Activated T-helper 2 cell treated with anti-CD3 and anti-CD28 coated beads, Interferon-gamma antibody, Interleukin-2, Interleukin-4, amounts not matched to agents 10 μg/mL and 5 μg/mL and 100 μg/mL, durations not matched to agents 14 hours and 24 hours and 36 hours (primary cell): ENCODE measurements around the gene HS3ST3B1. TPM values are rescaled to one million over a fixed set of nuclear protein-coding genes. Genes with fewer than 3 reads are reported as not detected.

Experiments used
- DNase-seq: peaks from one replicate; pipeline ENCODE4 v3.0.0; 2021; ENCODE audit warnings: low spot score
- H3K27ac Mint-ChIP-seq: one replicate; pipeline ENCODE4 v1.8.0; 2021; ENCODE audit warnings: mixed read lengths
- H3K27me3 Mint-ChIP-seq: one replicate; pipeline ENCODE4 v1.8.0; 2021; ENCODE audit warnings: low read depth, mixed read lengths
- H3K36me3 Mint-ChIP-seq: one replicate; pipeline ENCODE4 v1.8.0; 2021; ENCODE audit warnings: low read depth, mixed read lengths
- H3K4me1 Mint-ChIP-seq: one replicate; pipeline ENCODE4 v1.8.0; 2021; ENCODE audit warnings: low read depth, mixed read lengths
- H3K4me3 Mint-ChIP-seq: one replicate; pipeline ENCODE4 v1.8.0; 2021; ENCODE audit warnings: low read depth, mild to moderate bottlenecking, moderate library complexity, mixed read lengths
- H3K9me3 Mint-ChIP-seq: one replicate; pipeline ENCODE4 v1.8.0; 2021; ENCODE audit warnings: mixed read lengths
- intact Hi-C: fragments of 100-400 bp; cut with micrococcal nuclease; formaldehyde crosslinking; loops from one replicate; pipeline ENCODE4 v1.15.1; 2023
- total RNA-seq: library from RNA; stranded (reverse); gene quantifications from 2 replicates; pipeline ENCODE4 v1.2.3, GENCODE V29; 2022

The HS3ST3B1 gene
- total RNA-seq = 8.6 and 9.8 TPM in 2 replicates

- Mint-ChIP-seq H3K9me3 (no peaks in the 10 kb centered on the region), H3K27ac (peak within 1 kb of the TSS; percentile 92), H3K27me3 (peaks cover 32% of the 10 kb centered on the region), H3K4me3 (peak within 1 kb of the TSS; percentile 87), H3K36me3 (peaks cover 22% of the 10 kb centered on the region), H3K4me1 (peaks cover 54% of the 10 kb centered on the region)
- peak; percentile 99 for DNase-seq
- intact Hi-C loops = loop anchor here (1.0 to 10.0 kb wide), 10 partner anchors 9 to 963 kb away; partner anchors contain the start of gene COX10
Observed at GRCh38 chr17:14300575-14301278, at the start of gene HS3ST3B1. TSS of gene HS3ST3B1 (plus strand) at chr17:14301081. CDS start at chr17:14301519, 438 bp downstream.

GRCh38 chr17:14261406-14261805 lies 39.5 kb upstream of the HS3ST3B1 start:
- peaks cover 9% of the 10 kb centered on the region for H3K27me3 Mint-ChIP-seq
- no peak overlapping the region for H3K4me3 Mint-ChIP-seq
- intact Hi-C loops = no loop called here
- peaks cover 8% of the 10 kb centered on the region for H3K9me3 Mint-ChIP-seq
- DNase-seq = no peak
- no peaks in the 10 kb centered on the region for H3K36me3 Mint-ChIP-seq
- no peaks in the 10 kb centered on the region for H3K4me1 Mint-ChIP-seq
- H3K27ac Mint-ChIP-seq = no peak overlapping the region

GRCh38 chr17:14268264-14268663 lies 32.6 kb upstream of the HS3ST3B1 start:
- DNase-seq = no peak
- Mint-ChIP-seq H3K27ac (no peak overlapping the region), H3K36me3 (no peaks in the 10 kb centered on the region), H3K27me3 (peaks cover 24% of the 10 kb centered on the region), H3K4me3 (no peak overlapping the region), H3K4me1 (no peaks in the 10 kb centered on the region), H3K9me3 (no peaks in the 10 kb centered on the region)
- intact Hi-C loops = no loop called here

DNA sequence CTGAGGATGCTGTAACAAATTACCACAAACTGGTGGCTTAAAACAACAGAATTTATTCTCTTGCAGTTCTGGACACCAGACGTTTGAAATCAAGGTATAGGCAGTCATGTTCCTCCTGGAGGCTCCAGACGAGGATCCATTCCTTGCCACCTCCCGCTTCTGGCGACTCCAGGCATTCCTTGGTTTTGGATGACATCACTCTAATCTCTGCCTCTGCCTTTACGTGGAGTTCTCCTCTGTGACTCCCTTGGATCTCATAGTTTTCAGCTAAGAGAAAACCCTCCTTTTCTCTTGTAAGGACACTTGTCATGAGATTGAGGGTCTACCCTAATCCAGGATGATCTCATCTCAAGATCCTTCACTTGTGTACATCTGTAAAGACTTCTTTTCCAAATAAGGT lies 31.4 kb upstream of the HS3ST3B1 start:
- Mint-ChIP-seq H3K27ac (no peak overlapping the region), H3K27me3 (peaks cover 18% of the 10 kb centered on the region), H3K36me3 (no peaks in the 10 kb centered on the region), H3K4me3 (no peak overlapping the region), H3K9me3 (no peaks in the 10 kb centered on the region), H3K4me1 (no peaks in the 10 kb centered on the region)
- DNase-seq = no peak
- intact Hi-C loops = no loop called here

DNA sequence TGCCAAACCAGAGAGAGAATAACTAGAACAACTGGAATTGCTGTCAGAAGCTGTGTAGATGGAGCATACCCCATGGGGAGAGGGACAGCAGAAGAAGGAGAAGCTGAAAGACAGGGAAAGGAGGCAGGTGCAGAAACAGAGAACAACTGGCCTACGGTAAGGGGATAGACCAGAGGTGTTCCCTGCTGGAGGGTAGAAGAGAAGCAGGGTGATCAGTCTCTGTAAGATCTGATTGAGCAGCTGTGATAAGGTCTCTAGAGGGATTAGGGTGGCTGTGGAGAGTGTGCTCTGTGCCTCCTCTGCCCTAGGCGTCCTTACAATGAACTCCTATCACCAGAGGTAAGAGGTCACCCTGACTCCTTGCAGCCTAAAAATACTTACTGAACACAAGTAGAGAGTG lies 30.4 kb upstream of the HS3ST3B1 start:
- Mint-ChIP-seq H3K4me1 (no peaks in the 10 kb centered on the region), H3K27ac (no peak overlapping the region), H3K36me3 (no peaks in the 10 kb centered on the region), H3K9me3 (no peaks in the 10 kb centered on the region), H3K4me3 (no peak overlapping the region), H3K27me3 (peaks cover 23% of the 10 kb centered on the region)
- intact Hi-C loops = no loop called here
- no peak for DNase-seq

GRCh38 chr17:14276535-14277250 lies 24.2 kb upstream of the HS3ST3B1 start:
- H3K9me3 Mint-ChIP-seq = no peaks in the 10 kb centered on the region

GRCh38 chr17:14281530-14281929 lies 19.4 kb upstream of the HS3ST3B1 start:
- Mint-ChIP-seq H3K27me3 (peaks cover 38% of the 10 kb centered on the region), H3K27ac (no peak overlapping the region), H3K4me3 (no peak overlapping the region), H3K4me1 (no peaks in the 10 kb centered on the region), H3K36me3 (no peaks in the 10 kb centered on the region), H3K9me3 (no peaks in the 10 kb centered on the region)
- intact Hi-C loops = no loop called here
- DNase-seq = no peak

More at GRCh38 chr17:14276535-14277250, 24.2 kb upstream of the HS3ST3B1 start:
- peaks cover 37% of the 10 kb centered on the region for H3K27me3 Mint-ChIP-seq
- intact Hi-C loops = no loop called here
- H3K36me3 Mint-ChIP-seq = no peaks in the 10 kb centered on the region
- no peak overlapping the region for H3K27ac Mint-ChIP-seq
- no peaks in the 10 kb centered on the region for H3K4me1 Mint-ChIP-seq
- no peak for DNase-seq
- no peak overlapping the region for H3K4me3 Mint-ChIP-seq

DNA sequence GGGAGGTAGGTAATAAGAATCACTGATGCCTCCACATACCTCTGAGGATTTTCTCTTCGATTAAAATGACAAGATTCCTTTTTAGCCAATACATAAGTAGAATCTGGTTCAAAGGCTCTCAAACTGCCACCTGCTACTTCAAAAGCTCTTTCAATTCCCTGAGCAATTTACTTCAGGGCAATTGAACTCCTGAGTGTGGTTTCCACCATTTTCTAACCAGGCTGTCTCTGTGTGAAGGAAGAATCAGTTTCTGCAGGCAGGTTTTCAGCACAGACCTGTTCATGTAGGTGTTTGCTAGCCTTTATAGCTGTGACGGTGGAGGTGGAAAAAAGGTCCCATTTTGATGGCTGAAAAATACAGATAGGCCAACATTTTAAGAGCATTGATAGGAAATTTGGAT lies 18.2 kb upstream of the HS3ST3B1 start:
- intact Hi-C loops = no loop called here
- Mint-ChIP-seq H3K27ac (no peak overlapping the region), H3K27me3 (peaks cover 27% of the 10 kb centered on the region), H3K36me3 (no peaks in the 10 kb centered on the region), H3K4me3 (no peak overlapping the region), H3K9me3 (no peaks in the 10 kb centered on the region), H3K4me1 (no peaks in the 10 kb centered on the region)
- DNase-seq = no peak

- DNase-seq = no peak
- Mint-ChIP-seq H3K4me3 (no peak overlapping the region), H3K36me3 (no peaks in the 10 kb centered on the region), H3K4me1 (no peaks in the 10 kb centered on the region), H3K27me3 (peaks cover 56% of the 10 kb centered on the region), H3K9me3 (no peaks in the 10 kb centered on the region), H3K27ac (no peak overlapping the region)
- intact Hi-C loops = no loop called here
Observed at GRCh38 chr17:14289162-14289561, 11.7 kb upstream of the HS3ST3B1 start.

DNA sequence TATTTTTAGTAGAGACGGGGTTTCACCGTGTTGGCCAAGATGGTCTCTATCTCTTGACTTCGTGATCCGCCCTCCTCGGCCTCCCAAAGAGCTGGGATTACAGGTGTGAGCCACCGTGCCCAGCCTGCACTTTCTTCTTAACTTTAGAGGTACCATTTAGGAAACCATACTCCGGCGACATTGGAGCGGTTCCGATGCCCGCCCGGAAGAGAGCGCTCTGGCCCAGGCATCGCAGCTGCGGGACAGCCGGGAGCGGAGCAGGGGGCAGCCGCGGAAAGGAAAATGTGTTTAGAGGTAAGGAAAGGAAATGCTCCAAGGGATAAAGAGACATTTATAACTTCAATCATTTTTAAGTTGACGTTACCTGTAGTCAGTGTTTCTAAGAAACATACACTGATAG lies 6.0 kb upstream of the HS3ST3B1 start:
- no peak overlapping the region for H3K4me3 Mint-ChIP-seq
- no peak overlapping the region for H3K27ac Mint-ChIP-seq
- no peaks in the 10 kb centered on the region for H3K9me3 Mint-ChIP-seq
- H3K27me3 Mint-ChIP-seq = peaks cover 78% of the 10 kb centered on the region
- peaks cover 31% of the 10 kb centered on the region for H3K4me1 Mint-ChIP-seq
- intact Hi-C loops = no loop called here
- no peaks in the 10 kb centered on the region for H3K36me3 Mint-ChIP-seq
- no peak for DNase-seq

GRCh38 chr17:14295676-14296075 lies 5.2 kb upstream of the HS3ST3B1 start:
- Mint-ChIP-seq H3K27me3 (peaks cover 73% of the 10 kb centered on the region), H3K4me1 (peaks cover 39% of the 10 kb centered on the region), H3K27ac (no peak overlapping the region), H3K4me3 (peak overlapping the region; percentile 67), H3K9me3 (no peaks in the 10 kb centered on the region), H3K36me3 (no peaks in the 10 kb centered on the region)
- DNase-seq = no peak
- intact Hi-C loops = no loop called here

DNA sequence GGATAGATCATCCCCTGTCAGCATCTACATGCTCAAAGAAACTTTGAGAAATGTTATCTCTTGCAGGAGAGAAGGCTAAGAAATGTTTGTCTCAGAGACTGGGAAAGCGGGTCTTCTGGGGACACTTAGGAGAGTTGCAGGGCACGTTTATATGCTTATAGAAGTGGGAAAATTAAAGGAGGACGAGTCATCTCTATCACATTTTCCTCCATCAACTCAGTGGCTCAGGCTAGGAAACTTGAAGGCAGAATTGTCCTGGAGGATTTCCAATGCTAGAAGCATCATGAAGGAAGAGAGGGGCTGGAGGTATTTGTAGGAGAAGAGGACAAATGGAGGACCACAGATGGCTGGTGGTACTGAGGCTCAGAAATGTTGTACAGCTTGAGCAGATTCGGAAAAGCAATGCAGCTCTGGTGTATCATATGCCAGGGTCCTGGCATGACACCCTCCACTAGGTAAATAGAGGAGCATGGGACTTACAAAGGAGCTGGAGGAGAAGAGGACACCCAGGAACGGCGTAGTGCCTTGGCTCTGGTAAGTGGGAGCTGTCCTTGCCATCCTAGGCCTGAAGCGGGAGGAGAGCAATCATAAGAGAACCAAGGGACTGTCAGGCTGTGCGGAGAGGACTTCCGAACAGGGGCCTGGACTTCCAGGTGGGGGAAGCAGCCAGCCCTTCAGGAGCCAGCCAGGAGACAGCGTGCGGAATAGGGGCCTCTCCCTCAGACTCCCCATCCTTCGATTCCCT lies 4.5 kb upstream of the HS3ST3B1 start:
- no peaks in the 10 kb centered on the region for H3K36me3 Mint-ChIP-seq
- intact Hi-C loops = no loop called here
- H3K9me3 Mint-ChIP-seq = no peaks in the 10 kb centered on the region
- peaks cover 67% of the 10 kb centered on the region for H3K27me3 Mint-ChIP-seq
- peaks cover 39% of the 10 kb centered on the region for H3K4me1 Mint-ChIP-seq
- no peak overlapping the region for H3K27ac Mint-ChIP-seq
- no peak for DNase-seq
- peak overlapping the region; percentile 67 for H3K4me3 Mint-ChIP-seq
